GM11168 (cell line): ENCODE measurements around the gene NPM1.
"Not testable (repeated sequence)": the region's sequence is repeated elsewhere in the genome, so short reads cannot be mapped to it uniquely, and the experiment has no call there.

Experiments
- in situ Hi-C: fragments of 300-500 bp; cut with MboI; formaldehyde crosslinking; loops from one replicate; pipeline ENCODE4 v1.12.0; 2022; ENCODE audit warnings: low sequenced_read_pairs; ENCODE audit not compliant: unreplicated experiment

NPM1 gene, protein sequence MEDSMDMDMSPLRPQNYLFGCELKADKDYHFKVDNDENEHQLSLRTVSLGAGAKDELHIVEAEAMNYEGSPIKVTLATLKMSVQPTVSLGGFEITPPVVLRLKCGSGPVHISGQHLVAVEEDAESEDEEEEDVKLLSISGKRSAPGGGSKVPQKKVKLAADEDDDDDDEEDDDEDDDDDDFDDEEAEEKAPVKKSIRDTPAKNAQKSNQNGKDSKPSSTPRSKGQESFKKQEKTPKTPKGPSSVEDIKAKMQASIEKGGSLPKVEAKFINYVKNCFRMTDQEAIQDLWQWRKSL

DNA sequence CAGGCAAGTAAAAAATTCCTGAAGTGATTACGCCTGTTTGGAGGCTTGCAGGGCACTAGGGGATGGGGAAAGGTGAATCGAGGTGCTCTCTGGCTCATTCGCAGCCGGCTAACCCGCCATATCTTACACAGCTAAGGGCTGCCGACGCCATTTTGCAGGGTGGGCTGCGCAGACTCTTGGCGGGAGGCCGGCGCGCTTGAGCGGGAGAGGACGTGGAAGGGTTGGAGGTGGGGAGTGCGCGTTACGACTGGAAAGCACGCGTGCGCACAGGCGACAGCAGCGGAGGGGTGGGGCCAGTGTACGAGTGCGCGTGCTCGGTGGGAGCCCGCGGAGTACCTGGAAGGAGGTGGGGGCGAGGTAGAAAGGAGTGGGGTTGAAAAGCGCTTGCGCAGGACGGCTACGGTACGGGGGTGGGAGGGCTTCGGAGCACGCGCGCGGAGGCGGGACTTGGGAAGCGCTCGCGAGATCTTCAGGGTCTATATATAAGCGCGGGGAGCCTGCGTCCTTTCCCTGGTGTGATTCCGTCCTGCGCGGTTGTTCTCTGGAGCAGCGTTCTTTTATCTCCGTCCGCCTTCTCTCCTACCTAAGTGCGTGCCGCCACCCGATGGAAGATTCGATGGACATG lies at the start of gene NPM1:
Gene NPM1 (plus strand): TSS at position 505 of the 625 bp plus-strand sequence. CDS start 100 bp downstream, at position 605.
- in situ Hi-C loops: no loop called here

DNA sequence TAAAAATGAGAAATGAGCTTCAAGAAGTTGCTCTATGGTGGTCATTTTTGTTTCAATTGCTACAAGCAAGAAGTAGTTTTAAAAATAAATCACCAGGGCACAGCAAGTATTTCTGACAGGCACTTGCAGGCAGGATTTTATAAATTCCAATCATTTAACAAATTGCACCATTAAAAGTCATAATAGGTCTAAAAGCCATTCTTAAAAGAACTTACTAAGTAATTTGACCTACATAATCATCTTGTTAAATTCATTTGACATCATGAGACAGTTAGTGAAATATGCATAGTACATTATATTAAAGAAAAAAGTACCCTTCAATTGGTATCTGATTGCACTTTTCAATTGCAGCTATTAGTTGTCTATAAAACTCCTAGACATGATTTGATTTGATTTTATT lies 47.6 kb upstream of the NPM1 start:
- in situ Hi-C loops: loop anchor here (25.0 kb wide), 1 partner anchor 603 kb away; no protein-coding TSS in a partner anchor

DNA sequence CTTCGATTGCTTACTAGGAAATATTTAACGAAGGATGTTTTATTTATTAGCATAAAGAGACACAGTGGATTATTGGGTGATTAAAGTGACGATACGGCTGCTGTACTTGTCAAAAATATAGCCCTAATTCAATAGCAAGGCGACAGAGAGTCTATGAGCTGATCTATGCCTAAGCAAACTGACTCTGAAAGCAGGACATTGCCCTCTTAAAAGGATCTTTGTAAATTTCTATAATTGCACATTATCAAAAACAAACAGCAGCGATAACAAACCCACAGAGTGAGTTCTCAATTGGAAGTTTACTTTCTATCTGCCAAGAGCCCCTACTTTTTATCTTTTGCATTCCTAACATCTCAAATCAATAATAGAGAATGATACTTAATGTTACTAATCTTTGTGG lies 47.2 kb upstream of the NPM1 start:
- in situ Hi-C loops: loop anchor here (25.0 kb wide), 1 partner anchor 603 kb away; no protein-coding TSS in a partner anchor

DNA sequence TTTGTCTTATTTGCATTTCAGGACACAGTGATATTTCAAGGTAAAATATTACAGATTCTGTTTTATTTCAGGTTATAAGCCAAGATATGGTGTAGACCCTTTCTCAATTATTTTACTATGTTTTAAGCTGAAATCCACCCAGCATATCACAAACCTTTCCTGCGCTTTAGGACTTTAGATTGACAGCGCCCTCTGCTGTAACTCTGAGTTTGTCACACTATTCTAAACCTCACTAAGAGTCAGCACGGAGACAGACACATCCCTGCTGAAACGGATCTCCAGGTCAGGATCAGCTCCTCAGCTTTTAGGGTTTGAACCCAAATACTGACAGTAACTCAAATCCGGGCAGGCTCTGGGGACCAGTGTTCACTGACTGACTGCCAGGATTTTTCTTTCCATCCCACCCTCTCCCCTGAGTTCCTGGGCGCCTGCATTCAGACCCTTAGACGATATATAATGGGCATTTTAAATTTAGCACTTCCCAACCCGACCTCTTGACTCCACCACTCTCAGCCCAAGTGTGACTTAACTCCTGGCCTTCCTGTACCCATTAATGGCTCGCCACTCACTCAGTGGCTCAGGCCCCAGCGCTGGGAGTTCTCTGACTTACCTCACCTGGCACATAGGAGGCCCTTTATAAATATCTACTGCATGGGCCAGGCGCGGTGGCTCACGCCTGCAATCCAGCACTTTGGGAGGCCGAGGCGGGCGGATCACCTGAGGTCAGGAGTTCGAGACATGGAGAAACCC lies 45.1 kb upstream of the NPM1 start:
- in situ Hi-C loops: loop anchor here (25.0 kb wide), 1 partner anchor 605 kb away; no protein-coding TSS in a partner anchor

DNA sequence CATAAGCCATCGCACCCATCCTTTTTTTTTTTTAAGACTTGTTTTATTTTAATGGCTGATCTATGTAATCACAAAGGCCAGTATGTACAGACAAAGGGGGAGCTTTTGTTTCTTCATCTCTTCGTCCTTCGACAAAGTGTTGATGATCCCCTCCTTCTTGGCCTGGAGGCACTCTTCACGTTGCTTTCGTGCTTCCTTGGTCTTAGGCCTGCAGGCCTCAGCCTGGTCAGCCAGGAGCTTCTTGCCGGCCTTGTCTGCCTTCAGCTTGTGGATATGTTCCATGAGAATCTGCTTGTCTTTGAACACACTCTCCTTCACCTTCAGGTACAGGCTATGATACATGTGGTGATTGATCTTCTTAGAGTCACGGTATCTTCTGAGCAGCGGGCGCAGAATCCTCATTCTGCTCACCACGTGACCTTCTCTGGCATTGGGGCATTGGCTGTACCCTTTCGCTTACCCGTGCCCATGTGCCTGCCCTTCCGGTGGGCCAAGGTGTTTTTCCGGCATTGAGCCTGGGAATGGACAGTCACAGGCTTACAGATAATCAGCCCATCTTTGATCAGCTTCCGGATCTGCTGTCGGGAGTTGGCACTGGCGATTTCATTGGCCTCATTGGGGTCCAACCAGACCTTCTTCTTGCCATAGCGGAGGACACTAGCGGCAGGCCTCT lies 42.6 kb upstream of the NPM1 start:
- in situ Hi-C loops: loop anchor here (25.0 kb wide), 1 partner anchor 608 kb away; no protein-coding TSS in a partner anchor

DNA sequence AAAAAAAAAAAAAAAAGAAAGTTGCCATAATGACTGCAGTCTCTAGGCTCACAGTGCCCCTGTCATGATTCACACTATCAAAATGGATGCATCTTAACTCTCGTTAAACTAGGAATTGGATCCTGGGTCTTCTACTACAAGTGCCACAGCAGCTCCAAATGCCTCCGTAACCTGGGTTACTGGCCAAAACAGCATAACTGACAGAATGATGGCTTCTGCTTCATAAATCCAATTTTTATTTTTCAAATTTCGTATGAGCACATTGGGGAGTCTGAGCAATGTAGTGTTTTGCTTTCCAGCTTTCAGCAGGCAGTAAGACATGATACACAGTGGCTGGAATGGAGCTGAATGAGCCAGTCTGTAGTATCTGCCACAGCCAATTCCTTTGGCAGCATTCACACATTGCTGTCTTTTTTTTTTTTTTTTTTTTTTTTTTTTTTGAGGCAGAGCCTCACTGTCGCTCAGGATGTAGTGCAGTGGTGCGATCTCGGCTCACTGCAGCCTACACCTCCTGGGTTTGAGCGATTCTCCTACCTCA lies 36.0 kb upstream of the NPM1 start:
- in situ Hi-C loops: no loop called here

DNA sequence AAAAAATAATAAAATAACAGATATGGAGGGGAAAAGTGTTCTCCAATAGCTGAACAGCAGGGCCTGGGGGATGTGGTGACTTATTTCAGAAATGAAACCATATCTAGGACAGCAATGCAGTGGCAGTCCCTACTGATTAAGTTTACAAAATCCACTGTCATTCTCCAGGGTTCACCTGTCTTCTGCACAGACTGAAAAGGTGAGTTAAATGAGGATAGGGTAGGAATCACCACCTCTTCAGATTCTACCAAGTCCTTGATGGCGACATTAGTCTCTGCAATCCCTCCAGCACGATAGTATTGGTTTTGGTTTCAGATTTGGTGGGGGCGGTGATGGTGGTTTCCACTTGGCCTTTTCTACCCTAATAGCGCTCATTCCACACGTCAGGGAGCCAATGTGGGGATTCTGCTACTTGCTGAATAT lies 32.3 kb upstream of the NPM1 start:
- in situ Hi-C loops: no loop called here

DNA sequence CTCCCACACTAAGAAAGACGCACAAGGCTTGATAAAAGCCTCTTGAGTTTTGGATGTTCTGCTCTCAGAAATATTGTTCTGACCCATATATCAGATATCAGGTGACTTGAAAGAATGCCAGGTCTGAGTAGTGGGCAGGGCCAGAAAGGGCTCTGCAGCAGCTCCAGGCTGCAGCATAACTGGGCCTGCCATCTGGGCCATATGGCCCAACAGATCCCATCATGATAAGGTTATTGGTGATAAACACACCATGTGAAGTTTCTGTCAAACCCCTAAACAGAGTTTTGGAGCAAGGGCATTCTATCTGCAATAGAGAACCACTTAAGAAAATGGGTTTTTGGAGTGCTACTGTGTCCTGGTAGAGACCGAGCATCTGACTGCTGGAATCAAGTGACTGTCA lies 29.8 kb upstream of the NPM1 start:
- in situ Hi-C loops: no loop called here

DNA sequence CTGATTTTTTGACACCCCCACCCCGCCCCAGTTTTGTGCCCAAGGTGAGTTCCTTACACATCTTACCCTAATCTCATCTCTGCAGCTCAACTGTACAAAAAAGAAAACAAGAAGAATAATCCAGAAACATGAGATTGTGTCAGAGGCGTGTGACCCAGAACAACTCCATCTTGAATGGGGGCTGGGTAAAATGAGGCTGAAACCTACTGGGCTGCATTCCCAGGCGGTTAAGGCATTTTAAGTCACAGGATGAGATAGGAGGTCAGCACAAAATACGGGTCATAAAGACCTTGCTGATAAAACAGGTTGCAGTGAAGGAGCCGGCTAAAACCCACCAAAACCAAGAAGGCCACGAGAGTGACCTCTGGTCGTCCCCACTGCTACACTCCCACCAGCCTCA lies 26.5 kb upstream of the NPM1 start:
- in situ Hi-C loops: not testable (repeated sequence)

DNA sequence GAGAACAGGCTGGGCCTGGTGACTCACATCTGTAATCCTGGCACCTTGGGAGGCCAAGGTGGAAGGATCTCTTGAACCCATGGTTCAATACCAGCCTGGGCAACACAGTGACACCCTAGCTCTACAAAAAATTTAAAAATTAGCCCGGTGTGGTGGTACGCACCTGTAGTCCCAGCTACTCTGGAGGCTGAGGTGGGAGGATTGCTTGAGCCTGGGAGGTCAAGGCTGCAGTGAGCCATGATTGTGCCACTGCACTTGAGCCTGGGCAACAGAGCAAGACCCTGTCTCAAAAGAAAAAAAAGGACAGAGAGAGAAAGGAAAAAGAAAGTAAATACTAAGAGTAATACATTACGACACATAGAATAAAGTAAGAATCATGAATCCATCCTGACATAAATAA lies 24.4 kb upstream of the NPM1 start:
- in situ Hi-C loops: not testable (repeated sequence)

DNA sequence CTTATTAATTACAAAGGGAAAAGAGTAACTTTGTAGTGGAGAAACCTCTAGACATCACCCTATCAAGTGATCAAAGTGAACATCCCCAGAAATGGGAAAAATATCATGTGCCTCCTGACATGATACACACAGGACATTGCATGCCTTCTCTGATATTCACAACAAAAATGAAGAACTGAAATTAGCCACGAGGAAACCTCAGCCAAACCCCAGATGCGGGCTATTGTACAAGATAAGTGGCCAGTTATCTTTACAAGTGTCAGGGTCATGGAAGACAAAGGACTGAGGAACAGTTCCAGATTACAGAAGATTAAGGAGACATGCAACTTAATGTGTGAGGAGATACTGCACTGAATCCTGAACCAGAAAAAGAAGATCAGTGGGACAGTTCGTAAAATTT lies 23.8 kb upstream of the NPM1 start:
- in situ Hi-C loops: no loop called here

DNA sequence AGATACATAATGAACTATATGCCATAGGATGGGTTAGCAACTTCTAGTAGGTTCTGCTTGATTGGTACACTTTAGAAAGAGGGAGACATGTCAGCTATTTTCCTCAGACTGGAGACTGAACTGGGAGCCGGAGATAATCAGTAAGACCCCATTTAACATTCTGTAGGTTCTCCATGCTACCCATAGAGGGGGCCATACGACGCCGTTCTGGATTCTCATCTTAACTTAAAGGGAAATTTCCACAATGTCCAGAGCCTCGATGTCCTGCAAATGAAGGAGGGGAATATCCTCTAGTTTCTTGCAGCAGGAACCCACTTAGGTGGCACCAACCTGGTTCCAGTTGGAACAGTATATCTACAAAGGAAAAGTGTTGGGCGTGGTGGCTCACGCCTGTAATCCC lies 22.3 kb upstream of the NPM1 start:
- in situ Hi-C loops: no loop called here

DNA sequence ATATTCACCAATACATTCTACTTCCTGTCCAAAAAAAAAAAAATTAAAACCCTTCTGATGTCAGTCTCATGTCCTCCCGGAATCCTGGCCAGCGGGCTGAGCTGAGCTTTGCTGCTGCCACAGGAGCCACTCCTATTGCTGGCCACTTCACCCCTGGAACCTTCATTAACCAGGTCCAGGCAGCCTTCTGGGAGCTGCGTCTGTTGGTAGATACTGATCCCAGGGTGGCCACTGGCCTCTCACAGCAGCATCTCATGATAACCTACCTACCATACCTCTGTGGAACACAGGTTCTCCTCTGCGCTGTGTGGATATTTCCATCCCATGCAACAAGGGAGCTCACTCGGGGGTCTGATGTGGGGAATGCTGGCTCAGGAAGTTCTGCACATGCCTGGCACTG lies 21.0 kb upstream of the NPM1 start:
- in situ Hi-C loops: no loop called here

DNA sequence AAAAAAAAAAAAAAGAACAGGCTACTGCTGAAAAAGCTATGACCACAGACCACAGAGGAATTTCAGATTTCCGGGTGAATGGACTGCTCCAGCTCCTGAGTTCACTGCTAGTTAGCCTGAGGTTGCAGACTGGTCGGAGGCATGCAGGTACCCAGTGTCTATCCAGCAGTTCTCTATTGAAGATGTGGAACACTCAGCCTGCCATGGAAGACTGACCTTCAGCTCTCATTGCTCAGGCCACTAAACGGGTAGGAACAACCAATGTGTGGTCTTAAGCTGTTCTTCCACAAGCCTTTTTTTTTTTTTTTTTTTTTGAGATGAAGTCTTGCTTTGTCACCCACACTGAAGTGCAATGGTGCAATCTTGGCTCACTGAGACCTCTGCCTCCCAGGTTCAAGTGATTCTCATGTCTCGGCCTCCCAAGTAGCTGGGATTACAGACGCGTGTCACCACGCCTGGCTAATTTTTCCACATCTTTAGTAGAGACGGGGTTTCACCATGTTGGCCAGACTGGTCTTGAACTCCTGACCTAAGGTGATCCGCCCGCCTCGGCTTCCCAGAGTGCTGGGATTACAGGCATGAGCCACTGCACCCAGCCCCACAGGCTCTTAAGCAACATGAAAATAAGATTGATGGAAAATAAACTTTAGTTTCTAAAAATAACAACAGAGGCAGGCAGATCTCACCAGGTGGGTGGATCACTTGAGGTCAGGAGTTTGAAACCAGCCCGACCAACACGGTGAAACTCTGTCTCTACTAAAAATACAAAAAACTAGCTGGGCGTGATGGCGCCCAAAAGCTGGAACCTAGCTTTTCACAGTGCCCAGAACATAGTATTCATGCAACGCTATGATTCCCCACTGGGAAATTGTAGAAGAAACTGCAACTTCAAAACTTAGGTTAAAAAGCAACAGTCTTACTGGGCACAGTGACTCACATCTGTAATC lies 20.0 kb upstream of the NPM1 start:
- in situ Hi-C loops: no loop called here

DNA sequence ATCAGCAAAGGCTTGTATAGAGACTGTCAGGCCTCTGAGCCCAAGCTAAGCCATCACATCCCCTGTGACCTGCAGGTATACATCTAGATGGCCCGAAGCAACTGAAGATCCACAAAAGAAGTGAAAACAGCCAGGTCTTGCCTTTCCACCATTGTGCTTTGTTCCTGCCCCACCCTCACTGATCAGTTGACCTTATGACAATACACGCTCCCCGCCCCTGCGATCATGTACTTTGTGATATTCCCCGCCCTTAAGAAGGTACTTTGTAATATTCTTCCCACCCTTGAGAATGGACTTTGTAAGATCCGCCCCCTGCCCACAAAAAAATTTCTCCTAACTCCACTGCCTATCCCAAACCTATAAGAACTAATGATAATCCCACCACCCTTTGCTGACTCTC lies 18.6 kb upstream of the NPM1 start:
- in situ Hi-C loops: no loop called here

DNA sequence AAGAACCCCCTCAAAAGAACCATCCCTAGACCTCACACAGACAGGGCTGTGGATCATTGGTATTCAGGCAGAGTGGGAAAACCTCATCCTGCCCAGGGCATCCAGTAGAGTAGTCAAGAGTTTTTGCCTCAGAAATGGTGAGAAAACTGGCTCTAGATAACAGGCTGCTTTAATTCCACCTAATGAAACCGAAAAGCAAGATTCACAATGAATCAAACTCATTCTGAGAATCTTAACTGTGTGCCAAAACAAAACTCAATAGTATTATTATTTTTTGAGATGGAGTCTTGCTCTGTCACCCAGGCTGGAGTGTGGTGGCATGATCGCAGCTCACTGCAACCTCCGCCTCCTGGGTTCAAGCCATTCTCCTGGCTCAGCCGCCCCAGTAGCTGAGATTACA lies 17.8 kb upstream of the NPM1 start:
- in situ Hi-C loops: no loop called here

DNA sequence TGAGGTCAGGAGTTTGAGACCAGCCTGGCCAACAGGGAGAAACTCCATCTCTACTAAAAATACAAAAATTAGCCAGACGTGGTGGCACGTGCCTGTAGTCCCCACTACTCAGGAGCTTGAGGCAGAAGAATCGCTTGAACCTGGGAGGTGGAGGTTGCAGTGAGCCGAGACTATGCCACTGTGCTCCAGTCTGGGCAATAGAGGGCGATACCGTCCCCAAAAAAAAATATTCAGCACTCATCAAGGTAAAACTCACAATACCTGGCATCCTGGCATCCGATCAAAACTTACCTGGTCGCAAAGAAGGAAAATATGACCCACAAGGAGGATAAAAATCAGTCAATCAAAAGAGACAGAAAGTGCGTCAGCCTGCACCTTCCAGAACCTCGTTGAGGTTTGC lies 16.8 kb upstream of the NPM1 start:
- in situ Hi-C loops: not testable (repeated sequence)

DNA sequence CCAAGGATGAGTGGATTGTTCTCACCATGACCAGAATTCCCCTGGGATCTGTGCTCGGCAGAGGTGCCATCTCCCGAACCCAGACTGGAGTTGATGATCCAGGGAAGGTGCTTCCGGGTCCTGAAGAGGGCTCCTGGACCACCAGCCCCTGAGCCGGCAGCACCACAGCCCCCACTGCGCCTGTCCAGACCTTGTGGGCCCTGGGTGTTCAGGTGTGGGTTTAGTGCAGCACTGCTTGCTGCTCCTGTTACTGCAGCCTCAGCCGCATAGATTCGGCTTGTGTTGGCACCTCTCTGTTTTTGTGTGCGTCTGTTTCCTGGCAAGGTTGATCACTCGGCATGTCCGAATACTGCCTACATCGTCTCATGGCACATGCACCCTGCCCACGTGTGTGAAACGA lies 16.3 kb upstream of the NPM1 start:
- in situ Hi-C loops: no loop called here

DNA sequence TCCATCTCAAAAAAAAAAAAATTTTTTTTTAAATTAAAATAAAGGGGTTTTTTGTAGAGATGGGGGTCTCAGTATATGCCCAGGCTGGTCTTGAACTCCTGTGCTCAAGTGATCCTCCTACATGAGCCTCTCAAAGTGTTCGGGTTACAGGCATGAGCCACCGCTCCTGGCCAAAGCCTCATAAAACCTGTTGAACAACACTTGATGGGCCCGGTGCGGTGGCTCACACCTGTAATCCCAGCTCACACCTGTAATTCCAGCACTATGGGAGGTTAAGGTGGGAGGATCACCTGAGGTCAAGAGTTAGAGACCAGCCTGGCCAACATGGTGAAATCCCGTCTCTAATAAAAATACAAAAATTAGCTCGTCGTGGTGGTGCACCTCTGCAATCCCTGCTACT lies 7.7 kb upstream of the NPM1 start:
- in situ Hi-C loops: no loop called here
